HG03432 (cell line): ENCODE results near the gene TRIM14.
A peak's percentile ranks its signal among the peaks of the same experiment; 100 is the strongest.

Experiments
- ATAC-seq: cut with Tn5 transposase; IDR thresholded peaks from one replicate; pipeline ENCODE4 v1.9.1; 2021; ENCODE audit warnings: mild to moderate bottlenecking, moderate library complexity; ENCODE audit not compliant: unreplicated experiment

Gene TRIM14, protein sequence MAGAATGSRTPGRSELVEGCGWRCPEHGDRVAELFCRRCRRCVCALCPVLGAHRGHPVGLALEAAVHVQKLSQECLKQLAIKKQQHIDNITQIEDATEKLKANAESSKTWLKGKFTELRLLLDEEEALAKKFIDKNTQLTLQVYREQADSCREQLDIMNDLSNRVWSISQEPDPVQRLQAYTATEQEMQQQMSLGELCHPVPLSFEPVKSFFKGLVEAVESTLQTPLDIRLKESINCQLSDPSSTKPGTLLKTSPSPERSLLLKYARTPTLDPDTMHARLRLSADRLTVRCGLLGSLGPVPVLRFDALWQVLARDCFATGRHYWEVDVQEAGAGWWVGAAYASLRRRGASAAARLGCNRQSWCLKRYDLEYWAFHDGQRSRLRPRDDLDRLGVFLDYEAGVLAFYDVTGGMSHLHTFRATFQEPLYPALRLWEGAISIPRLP

DNA sequence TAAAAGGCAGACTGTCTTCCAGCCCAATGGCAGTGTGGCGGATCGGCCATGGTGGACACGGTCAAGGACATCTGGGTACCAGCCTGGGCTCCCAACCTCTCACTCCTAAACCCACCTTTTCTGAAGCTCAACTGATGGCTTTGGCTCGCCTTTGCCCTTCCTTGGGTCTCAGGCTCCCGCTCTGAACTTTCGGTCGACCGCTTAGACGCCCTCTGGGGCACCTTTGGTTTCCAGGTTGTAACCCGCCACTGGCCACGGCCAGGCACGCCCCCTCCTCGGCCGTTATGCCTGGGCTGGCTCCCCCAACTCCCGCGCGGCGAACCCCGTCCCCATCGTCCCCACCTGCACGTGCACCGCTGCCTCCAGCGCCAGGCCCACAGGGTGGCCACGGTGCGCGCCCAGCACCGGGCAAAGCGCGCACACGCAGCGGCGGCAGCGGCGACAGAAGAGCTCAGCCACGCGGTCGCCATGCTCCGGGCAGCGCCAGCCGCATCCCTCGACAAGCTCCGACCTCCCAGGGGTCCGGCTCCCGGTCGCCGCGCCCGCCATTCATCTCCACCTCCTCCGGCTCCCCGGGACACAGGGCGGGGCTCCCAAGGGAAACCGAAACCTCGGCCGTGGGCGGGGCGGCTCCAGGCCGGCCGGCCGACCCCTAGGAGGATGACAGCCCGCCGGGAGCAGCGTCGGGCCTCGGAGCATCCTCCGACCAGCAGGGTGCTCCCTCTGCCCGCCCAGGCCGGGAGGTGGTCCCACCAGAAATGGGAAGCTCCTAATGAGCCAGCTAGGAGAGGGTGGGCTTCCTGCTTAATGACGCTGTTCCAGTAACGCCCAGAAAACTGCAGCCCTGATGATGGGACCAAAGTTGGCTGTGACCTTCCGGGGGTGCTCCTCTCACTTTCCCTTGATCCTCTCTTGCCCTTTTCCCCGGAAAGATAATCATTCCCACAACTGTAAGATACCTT, at the start of gene TRIM14:
Gene TRIM14 (minus strand): TSS at position 583 of the 962 bp plus-strand sequence. CDS start 34 bp downstream, at position 549.
- peak; percentile 74 for ATAC-seq

DNA sequence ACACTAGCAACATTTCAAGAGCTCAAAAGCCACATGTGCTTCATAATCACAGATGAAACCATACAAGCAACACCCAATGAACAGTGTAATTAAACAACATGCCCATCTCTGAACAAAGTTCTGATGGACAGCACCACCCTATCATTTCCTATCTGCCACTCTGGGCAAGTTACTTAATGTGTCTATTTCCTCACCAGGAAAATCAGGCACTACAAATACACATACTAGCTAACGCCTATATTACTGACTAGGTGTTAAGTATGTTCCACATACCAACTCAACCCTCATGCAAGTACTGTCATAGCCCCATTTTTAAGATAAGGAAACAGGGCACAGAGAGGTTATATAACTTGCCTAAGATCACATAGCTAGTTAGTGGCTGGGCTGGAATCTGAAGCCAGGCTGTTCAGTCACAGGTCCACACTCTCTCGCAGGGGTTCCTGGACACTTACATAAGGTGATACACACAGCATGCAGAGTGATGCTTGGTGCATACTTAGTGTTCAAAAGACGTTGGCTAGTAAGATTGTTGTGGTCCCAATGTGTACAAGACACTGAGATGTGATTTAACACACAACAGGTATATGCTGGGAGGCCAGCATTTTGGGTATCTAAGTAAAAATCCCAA, 49.2 kb upstream of the TRIM14 start:
- ATAC-seq = no peak

DNA sequence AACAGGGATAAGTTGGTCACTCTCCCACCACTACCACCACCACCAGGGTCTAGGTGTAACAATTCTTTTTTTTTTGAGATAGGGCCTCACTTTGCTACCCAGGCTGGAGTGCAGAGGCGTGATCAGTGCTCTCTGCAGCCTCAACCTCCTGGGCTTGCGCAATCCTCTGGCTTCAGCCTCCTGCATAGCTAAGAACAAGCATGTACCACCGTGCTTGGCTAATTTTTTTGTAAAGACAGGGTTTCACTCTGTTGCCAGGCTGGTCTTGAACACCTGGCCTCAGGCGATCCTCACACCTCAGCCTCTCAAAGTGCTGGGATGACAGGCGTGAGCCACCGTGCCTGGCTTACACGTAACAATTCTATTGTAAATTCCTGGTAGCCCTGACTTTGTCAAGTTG, 45.9 kb upstream of the TRIM14 start:
- no peak for ATAC-seq

DNA sequence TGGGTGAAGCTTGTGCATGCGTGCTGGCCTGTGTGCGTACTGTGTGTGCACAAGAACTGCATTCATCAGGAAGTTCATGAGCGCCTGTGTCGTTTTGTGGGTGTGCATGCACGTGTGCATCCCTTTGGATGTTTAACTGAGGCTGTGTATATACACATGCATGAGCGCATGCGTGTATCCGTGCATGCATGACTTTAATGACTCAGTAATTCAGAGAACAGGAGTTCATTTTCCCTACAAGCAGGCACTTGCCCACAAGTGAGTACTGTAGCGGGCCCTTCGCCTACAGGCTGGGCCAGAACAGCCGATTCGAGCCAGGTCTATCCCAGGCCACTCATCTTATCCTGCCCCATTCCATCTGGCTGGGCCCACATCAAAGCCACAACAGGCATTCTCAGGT, 43.6 kb upstream of the TRIM14 start:
- no peak for ATAC-seq

DNA sequence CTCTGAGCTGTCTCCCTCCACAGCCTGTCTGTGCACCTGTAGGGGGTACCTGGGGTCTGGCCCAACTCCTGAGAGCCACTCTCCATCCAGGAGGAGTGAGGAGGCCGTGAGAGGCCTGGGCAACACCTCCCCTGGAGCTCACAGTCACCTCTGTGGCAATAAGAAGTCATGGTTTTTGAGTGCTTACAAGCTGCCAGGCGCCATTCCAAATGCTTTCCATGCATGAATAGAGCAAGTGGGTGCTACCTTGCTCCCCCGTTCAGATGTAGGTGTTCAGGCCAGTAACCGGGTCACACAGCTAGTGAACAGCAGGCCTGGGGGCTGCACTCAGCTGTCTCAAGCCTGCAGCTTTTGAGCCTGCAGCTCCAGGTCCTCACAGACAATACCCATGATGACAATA, 42.8 kb upstream of the TRIM14 start:
- ATAC-seq = no peak

DNA sequence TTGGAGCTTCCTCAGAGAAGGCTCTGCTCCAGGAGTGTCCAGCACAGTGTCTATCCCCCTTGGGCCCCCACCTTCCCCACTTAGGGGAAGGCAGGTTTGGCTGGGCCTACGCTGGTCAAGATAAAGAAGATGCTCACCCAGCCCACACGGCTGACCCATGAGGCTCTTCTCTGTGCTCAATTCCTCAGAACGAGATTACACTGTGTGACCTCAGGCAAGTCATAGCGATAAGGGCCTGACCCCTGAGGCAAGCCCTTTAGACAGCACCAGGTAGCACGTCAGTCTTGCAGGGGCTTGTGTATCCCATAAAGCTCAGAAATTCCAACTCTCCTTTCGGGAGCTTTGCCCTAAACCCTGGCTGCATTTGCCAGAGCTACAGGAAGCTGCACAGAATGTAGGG, 40.8 kb upstream of the TRIM14 start:
- ATAC-seq = no peak

DNA sequence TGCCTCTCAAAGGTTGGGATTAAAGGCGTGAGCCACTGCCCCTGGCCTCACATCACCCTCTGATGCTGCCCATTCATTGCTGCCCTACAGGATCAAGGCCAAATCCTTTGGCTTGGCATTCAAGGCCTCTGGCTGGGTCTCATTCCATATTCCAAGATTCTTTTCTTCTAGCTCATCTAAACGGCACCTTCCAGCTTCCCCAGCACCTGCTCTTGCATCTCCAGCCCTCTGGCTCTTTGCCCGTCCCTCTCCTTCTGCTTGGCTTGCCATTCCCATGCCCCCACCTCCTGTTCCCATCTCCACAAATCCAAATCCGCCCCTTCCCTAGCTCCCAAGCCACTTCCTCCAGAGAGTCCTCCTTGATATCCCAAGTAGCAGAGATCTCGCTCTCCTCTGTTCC, 40.3 kb upstream of the TRIM14 start:
- no peak for ATAC-seq

DNA sequence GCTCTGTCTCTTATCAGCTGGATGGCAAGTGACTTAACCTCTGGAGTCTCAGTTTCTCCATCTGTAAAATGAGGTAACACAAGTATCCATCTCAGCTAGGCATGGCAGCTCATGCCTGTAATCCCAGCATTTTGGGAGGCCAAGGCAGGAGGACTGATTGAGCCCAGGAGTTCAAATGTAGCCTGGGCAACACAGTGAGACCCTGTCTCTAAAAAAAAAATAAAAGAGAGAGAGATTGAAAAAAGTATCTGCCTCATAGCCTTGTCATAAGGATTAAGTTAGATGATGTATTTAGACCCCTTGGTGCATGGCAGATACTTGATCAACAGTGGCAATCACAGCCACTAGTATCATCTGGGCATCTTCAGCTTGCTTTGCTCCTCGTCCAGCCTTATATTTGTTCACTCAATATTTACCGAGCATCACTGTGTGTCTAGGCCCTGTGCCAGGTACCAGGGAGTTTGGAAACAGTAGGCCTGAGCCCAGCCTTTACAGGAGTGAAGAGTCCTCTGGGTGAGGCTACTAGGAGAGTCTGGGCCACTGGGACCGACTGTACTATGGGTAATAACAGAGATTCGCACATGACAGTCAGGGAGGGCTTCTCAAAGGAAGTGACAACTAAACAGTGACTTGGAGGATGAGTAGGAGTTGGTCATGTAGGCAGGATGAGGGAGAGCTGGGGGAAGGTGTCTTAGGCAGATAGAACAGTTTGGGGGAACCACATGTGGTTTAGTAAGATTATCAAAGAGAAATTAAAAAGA, 39.2 kb upstream of the TRIM14 start:
- ATAC-seq = no peak

DNA sequence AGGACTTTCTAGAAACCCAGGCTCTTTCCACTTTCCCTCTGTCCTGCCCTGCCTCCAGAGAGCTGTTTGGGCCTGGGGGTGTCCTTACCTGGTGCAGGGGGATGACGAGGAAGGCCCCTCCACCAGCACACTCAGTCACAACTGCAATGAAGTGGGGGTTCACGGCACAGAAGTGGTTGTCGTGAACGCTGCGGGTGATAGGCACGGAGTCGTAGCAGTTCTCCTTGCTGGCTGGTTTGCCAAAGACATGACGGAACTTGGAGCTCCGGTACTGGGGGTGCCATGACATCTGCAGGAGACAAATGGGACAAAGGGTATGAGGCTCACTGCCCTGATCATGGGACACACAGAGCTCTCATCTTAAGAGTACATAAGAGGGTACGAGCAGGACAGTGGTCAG, 38.4 kb upstream of the TRIM14 start:
- ATAC-seq = no peak

DNA sequence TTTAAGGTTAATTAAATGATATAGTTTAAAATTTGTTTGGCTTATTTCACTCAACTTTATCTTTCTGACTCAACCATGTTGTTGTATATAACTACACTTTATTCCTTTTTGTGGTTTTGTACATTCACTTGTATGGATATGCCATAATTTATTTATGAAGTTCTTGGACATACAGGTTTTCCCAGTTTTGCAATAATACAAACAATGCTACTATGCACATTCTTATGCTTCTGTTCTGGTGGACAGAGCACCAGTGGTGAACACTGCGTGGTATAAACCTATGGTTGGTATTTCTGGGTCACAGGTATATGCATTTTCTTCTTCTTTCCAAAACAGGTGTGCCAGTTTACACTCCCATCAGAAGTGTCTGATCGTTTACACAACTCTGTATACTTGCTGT, 35.7 kb upstream of the TRIM14 start:
- ATAC-seq = no peak

DNA sequence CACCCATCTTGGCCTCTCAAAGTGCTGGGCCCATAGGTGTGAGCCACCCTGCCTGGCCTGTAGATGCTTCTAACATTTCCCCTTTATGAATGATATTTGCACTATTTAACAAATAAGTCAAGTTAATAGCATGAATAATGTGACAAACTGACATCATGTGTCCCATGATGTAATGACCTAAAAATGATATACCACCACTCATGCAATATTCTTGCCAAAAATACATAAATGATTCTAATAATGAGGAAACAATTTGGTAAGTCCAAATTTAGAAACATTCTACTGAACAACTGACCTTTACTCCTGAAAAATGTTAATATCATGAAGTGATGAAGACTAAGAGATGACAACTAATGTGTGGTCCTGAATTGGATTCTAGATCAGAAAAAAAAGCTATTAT, 33.5 kb upstream of the TRIM14 start:
- no peak for ATAC-seq

DNA sequence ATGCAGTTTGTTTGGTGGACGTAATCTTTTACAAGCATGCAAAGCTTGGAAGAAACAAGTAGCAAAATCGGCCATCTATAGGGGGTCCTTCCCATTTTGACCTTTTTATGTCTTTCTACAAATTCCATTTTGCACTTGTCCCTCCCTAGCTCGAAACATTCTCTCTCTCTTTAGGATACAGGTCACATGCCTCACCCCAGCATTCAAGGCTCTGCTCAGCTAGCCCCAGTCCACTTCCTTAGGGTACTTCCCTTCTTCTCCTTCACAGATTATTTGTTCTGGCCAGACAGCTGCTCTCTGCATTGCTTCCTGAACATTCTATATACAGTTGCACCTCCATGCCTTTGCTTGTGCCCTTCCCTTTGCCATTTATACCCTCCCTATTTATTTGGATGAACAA, 31.7 kb upstream of the TRIM14 start:
- no peak for ATAC-seq

DNA sequence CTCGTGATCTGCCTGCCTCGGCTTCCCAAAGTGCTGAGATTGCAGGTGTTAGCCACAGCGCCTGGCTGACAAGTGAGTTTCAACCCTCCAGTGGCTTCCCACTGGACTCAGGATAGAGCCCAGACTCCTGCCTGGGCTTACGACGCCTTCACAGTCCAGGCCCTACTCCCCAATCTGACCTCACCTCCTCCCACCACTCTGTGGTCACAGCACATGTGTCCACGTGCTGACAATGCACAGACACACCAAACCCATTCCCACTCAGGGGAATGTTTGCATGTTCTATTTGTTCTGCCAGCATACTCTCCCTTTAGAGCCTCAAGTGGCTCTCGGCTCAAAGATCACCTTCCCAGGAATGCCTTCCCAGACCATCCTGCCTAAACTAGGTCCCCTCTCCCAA, 31.1 kb upstream of the TRIM14 start:
- ATAC-seq = no peak

DNA sequence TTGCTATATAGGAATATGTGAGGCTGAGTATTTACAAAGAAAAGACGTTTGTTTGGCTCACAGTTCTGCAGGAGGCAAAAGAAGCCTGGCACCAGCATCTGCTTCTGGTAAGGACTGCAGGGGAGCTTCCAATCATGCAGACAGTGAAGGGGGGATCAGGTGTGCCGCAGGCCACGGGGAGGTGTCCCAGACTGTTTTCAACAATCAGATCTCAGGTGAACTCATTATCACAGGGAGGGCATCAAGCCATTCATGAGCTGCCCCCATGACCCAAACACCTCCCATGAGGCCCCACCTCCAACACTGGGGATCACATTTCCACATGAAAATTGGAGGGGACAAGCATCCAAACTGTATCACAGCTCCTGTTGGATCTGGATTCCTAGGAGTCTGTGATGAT, 30.4 kb upstream of the TRIM14 start:
- no peak for ATAC-seq

DNA sequence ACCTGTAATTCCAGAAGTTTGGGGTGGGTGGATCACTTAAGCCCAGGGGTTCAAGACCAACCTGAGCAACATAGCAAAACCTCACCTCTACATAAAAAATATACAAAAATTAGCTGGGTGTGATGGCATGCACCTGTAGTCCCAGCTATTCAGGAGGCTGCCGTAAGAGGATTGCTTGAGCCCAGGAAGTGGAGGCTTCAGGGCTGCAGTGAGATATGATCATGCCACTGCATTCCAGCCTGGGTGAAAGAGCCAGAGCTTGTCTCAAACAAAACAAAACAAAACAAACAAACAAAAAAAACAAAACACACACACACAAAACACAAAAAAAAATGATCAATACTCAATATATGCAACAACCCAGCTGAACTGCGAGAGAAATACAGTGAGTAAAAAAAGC, 29.5 kb upstream of the TRIM14 start:
- no peak for ATAC-seq

DNA sequence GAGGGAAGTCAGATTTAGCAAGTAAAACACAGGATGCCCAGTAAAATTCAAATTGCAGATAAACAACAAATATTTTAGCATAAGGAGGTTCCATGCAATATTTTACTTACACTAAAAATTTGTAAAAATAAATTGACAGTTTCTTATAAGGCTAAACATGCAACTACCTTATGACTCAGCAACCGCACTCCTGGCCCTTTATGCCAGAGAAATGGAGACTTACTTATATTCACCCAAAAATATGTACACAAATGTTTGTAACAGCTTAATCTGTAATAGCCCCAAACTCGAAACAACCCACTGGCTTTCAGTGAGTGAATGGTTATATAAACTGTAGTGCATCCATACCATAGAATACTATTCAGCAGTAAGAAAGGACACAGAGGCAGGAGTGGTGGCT, 28.6 kb upstream of the TRIM14 start:
- peak; percentile 33 for ATAC-seq

DNA sequence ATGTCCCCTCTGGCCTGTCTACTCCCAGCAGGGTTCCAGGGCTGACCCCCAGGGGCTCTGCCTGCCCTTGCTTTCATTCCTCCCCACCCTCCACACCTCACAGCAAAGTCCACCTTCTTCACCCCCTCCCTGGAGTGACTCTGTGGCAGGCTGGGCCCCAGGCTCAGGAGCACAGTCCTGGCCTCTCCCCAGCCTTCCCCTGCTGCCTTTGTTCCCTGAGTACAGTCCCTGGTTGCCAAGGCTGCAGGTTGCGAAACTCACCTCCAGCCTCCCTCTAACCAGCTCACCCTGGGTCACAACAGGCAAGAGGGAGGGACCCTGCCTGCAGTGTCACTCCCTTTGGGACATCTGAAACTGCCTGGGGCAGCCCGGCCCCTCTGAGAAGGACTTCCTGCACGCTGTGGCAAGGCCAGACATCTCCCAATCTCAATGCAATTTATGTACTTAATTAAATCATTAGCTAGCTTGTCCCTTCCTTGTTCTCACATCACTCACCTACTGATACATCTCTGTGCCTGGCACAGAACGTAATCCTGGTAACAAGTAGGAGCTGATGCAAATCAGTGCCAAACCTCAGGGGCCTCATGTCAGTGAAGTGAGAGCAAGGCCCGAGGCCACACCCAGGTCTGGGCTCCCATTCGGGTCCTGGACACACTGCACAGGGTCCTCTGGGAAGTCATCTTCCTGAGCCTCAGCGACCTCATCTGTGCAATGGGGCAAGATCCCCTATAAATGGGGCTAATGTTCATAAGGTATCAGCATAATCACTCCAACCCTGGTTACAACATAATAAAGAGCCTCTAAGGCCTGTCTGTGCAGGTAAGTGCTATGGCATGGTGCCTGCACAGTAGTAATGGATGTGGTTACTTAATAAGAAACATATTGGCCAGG, 27.3 kb upstream of the TRIM14 start:
- ATAC-seq = peak; percentile 61

DNA sequence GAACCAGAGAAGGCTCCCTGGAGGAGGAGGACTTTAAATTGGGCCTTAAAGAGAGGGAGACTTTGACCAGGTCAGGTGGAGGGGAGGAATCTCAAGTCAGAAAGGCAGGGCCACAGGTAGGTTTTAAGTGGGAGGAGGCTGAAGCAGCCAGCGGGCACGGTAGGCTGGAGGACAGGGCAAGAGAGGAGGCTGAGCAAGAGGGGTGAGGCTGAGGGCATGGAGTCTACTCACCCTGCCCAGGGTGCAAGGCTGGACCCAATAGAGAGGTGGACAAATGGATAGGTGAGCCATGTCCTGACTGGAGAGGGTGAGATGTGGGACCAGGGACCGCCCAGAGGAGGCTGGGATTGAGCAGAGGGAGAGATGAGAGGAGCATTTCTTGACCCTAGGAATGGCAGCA, 25.6 kb upstream of the TRIM14 start:
- no peak for ATAC-seq

DNA sequence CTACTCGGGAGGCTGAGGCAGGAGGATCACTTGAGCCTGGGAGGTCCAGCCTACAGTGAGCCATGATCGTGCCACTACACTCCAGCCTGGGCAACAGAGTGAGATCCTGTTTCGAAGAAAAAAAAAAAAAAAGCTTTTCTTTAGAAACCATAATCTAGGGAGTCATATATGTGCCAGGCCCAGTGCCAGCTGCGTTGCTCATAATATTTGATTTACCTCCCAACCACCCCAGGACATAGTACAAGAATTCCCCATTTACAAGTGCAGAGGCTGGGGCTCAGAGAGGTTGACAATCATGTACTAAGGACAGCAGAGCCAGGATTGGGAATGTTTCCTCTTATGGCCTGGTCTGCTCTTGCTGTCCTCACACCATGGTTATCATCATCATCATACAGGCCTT, 25.1 kb upstream of the TRIM14 start:
- ATAC-seq = no peak
